ENCODE data around the gene ZYG11A. TPM values are rescaled to one million over a fixed set of nuclear protein-coding genes. Genes with fewer than 3 reads are reported as not detected.
"Not testable (repeated sequence)": the region's sequence is repeated elsewhere in the genome, so short reads cannot be mapped to it uniquely, and the experiment has no call there.

ZYG11A gene
- total RNA-seq, 1 donor from 2014 or later = 0.30 TPM

GRCh38 chr1:52814465-52814864 lies 28.1 kb upstream of the ZYG11A start:
- H3K4me2 ChIP-seq (ENCODE audit: low read length) = no peak overlapping the region
- peaks cover 6% of the 10 kb centered on the region for H3K36me3 Mint-ChIP-seq (ENCODE audit: low read depth, unreplicated experiment)
- H3K27me3 Mint-ChIP-seq (ENCODE audit: low read depth, unreplicated experiment) = no peaks in the 10 kb centered on the region
- H2AFZ ChIP-seq (ENCODE audit: low read depth, low read length) = no peak overlapping the region
- H3K27me3 ChIP-seq (ENCODE audit: insufficient read depth, low read length) = no peaks in the 10 kb centered on the region
- H3K36me3 ChIP-seq (ENCODE audit: insufficient read depth, low read length) = peaks cover 6% of the 10 kb centered on the region
- H4K20me1 ChIP-seq (ENCODE audit: insufficient read depth, low read length) = no peaks in the 10 kb centered on the region
- no peak overlapping the region for H3K9ac ChIP-seq (ENCODE audit: low read length)
- TF ChIP-seq CTCF (IDR thresholded peaks at IDR 0.05; ENCODE audit: insufficient read depth, low read depth, low read length) (no peak), EZH2 (IDR thresholded peaks at IDR 0.05; ENCODE audit: insufficient read depth, low read length) (no peak)
- H3K9me3 ChIP-seq (ENCODE audit: insufficient read depth, low read depth, low read length) = no peaks in the 10 kb centered on the region
- H3K79me2 ChIP-seq (ENCODE audit: insufficient read depth, low read length) = no peaks in the 10 kb centered on the region
- H3K4me3 Mint-ChIP-seq (ENCODE audit: unreplicated experiment) = no peak overlapping the region
- H3K4me1 Mint-ChIP-seq (ENCODE audit: low read depth, unreplicated experiment) = peaks cover 6% of the 10 kb centered on the region
- no peak overlapping the region for H3K4me3 ChIP-seq (ENCODE audit: insufficient read depth, low read depth, low read length)
- H3K4me1 ChIP-seq (ENCODE audit: insufficient read depth, low read length) = no peaks in the 10 kb centered on the region
- no peak overlapping the region for H3K27ac Mint-ChIP-seq (ENCODE audit: unreplicated experiment)
- no peak overlapping the region for H3K27ac ChIP-seq (ENCODE audit: low read depth, low read length)
- FAIRE-seq (no peak), DNase-seq (ENCODE audit: low read depth) (peak; percentile 11)
- no peaks in the 10 kb centered on the region for H3K9me3 Mint-ChIP-seq (ENCODE audit: unreplicated experiment)

DNA sequence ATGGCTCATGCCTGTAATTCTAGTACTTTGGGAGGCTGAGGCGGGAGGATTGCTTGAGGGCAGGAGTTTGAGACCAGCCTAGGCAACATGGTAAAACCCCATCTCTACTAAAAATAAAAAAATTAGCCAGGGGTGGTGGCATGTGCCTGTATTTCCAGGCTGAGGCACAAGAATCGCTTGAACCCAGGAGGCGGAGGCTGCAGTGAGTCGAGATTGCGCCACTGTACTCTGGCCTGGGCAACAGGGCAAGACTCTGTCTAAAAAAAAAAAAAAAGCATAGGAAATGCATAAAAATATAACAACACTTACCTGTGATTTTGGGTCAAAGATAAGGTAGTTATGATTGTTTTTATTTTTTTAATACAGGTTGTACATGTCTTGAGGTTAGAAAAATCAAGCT lies 21.7 kb upstream of the ZYG11A start:
- not testable (repeated sequence) for H3K4me2 ChIP-seq (ENCODE audit: low read length); H4K20me1 ChIP-seq (ENCODE audit: insufficient read depth, low read length); H3K4me1 ChIP-seq (ENCODE audit: insufficient read depth, low read length); H3K9me3 ChIP-seq (ENCODE audit: insufficient read depth, low read depth, low read length); FAIRE-seq; H3K27ac ChIP-seq (ENCODE audit: low read depth, low read length); H3K4me3 Mint-ChIP-seq (ENCODE audit: unreplicated experiment); H3K79me2 ChIP-seq (ENCODE audit: insufficient read depth, low read length); H3K9ac ChIP-seq (ENCODE audit: low read length); H3K9me3 Mint-ChIP-seq (ENCODE audit: unreplicated experiment); DNase-seq (ENCODE audit: low read depth); H3K36me3 Mint-ChIP-seq (ENCODE audit: low read depth, unreplicated experiment); H3K4me3 ChIP-seq (ENCODE audit: insufficient read depth, low read depth, low read length); H3K4me1 Mint-ChIP-seq (ENCODE audit: low read depth, unreplicated experiment); H3K27me3 Mint-ChIP-seq (ENCODE audit: low read depth, unreplicated experiment); H2AFZ ChIP-seq (ENCODE audit: low read depth, low read length); H3K27me3 ChIP-seq (ENCODE audit: insufficient read depth, low read length); H3K27ac Mint-ChIP-seq (ENCODE audit: unreplicated experiment); H3K36me3 ChIP-seq (ENCODE audit: insufficient read depth, low read length)

- Histone ChIP-seq H3K4me2 (ENCODE audit: low read length) (no peak overlapping the region), H3K4me1 (ENCODE audit: insufficient read depth, low read length) (no peaks in the 10 kb centered on the region), H3K36me3 (ENCODE audit: insufficient read depth, low read length) (peaks cover 4% of the 10 kb centered on the region), H3K9ac (ENCODE audit: low read length) (no peak overlapping the region), H3K79me2 (ENCODE audit: insufficient read depth, low read length) (no peaks in the 10 kb centered on the region), H3K9me3 (ENCODE audit: insufficient read depth, low read depth, low read length) (no peaks in the 10 kb centered on the region), H3K27ac (ENCODE audit: low read depth, low read length) (no peak overlapping the region), H3K4me3 (ENCODE audit: insufficient read depth, low read depth, low read length) (no peak overlapping the region), H2AFZ (ENCODE audit: low read depth, low read length) (no peak overlapping the region), H3K27me3 (ENCODE audit: insufficient read depth, low read length) (no peaks in the 10 kb centered on the region), H4K20me1 (ENCODE audit: insufficient read depth, low read length) (no peaks in the 10 kb centered on the region)
- Mint-ChIP-seq H3K27me3 (ENCODE audit: low read depth, unreplicated experiment) (no peaks in the 10 kb centered on the region), H3K9me3 (ENCODE audit: unreplicated experiment) (no peaks in the 10 kb centered on the region), H3K4me3 (ENCODE audit: unreplicated experiment) (no peak overlapping the region), H3K4me1 (ENCODE audit: low read depth, unreplicated experiment) (no peaks in the 10 kb centered on the region), H3K27ac (ENCODE audit: unreplicated experiment) (no peak overlapping the region), H3K36me3 (ENCODE audit: low read depth, unreplicated experiment) (peaks cover 3% of the 10 kb centered on the region)
- TF ChIP-seq CTCF (IDR thresholded peaks at IDR 0.05; ENCODE audit: insufficient read depth, low read depth, low read length) (no peak), EZH2 (IDR thresholded peaks at IDR 0.05; ENCODE audit: insufficient read depth, low read length) (no peak)
- no peak for FAIRE-seq
- no peak for DNase-seq (ENCODE audit: low read depth)
Measured at GRCh38 chr1:52825868-52826267, 16.7 kb upstream of the ZYG11A start.

Measured in astrocyte (in vitro differentiated cells and primary cell).